Ascending aorta (tissue), 2 donors: Measurements from ENCODE around the gene TBC1D5. TPM values are rescaled to one million over a fixed set of nuclear protein-coding genes. Genes with fewer than 3 reads are reported as not detected.
"Not testable (repeated sequence)": the region's sequence is repeated elsewhere in the genome, so short reads cannot be mapped to it uniquely, and the experiment has no call there.

ENCODE experiments used
- DNase-seq, 2 donors: peaks; one replicate each; pipeline ENCODE4 v3.0.0-alpha.2; 2019; ENCODE audit warnings: low spot score in 2 of 2
- H3K27ac ChIP-seq, 2 donors: fragments of 200-600 bp; sonication (generic); one replicate each; pipeline ENCODE4 v1.5.1; 2016 to 2017; ENCODE audit warnings: mild to moderate bottlenecking in 1 of 2
- H3K27me3 ChIP-seq: fragments of 200-600 bp; sonication (generic); one replicate; pipeline ENCODE4 v1.5.1; 2017
- H3K36me3 ChIP-seq, 2 donors: fragments of 200-600 bp; sonication (generic); one replicate each; pipeline ENCODE4 v1.5.1; 2016
- H3K4me1 ChIP-seq, 2 donors: fragments of 200-600 bp; sonication (generic); one replicate each; pipeline ENCODE4 v1.5.1; 2016 to 2017; ENCODE audit warnings: mild to moderate bottlenecking in 1 of 2
- H3K4me3 ChIP-seq, 2 donors: fragments of 200-600 bp; sonication (generic); one replicate each; pipeline ENCODE4 v1.5.1; 2016 to 2017; ENCODE audit warnings: mild to moderate bottlenecking in 1 of 2
- H3K9me3 ChIP-seq, 2 donors: fragments of 200-600 bp; sonication (generic); one replicate each; pipeline ENCODE4 v1.5.1; 2016
- intact Hi-C: fragments of 100-400 bp; cut with DNase I; formaldehyde crosslinking; loops from one replicate; pipeline ENCODE4 v1.15.1; 2023
- total RNA-seq: library from RNA; depleted of rRNA; stranded (reverse); fragments of >200 nt; gene quantifications from one replicate; pipeline ENCODE4 v1.1.0, GENCODE V29; 2016
- TF ChIP-seq, protein P1 (sequence below), 3 experiments: fragments of 200-600 bp in 2 of 3; fragments of 450-650 bp in 1 of 3; sonication (generic) in 2 of 3; IDR thresholded peaks; one replicate each; pipeline ENCODE4 v1.5.1; 2016 to 2019; ENCODE audit warnings: antibody characterized with exemption in 3 of 3, mild to moderate bottlenecking in 1 of 3, moderate library complexity in 1 of 3

The TBC1D5 gene
- total RNA-seq, 1 donor from 2014 or later, result 43.3 TPM

DNA sequence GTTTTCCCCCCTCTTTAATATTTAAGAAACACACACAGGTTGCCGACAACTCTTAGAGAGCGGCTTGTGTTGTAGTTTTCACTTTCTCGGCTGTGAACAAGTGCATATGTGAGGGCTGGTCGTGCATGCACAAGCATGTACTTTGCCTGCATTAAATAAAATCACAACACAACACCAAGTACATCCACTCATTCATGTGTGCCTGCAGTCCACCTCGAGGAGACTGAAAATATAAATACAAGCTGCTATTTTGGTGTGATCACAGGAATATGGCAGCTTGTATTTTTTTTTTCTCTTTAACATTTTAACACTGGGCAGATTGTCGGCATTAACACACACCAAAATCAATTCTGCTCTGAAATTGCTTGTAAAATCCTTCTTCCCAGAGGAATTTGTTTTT lies 346.4 kb downstream of the TBC1D5 start:
- no peak overlapping the region for H3K4me3 ChIP-seq
- H3K9me3 ChIP-seq, result no peaks in the 10 kb centered on the region
- no peaks in the 10 kb centered on the region for H3K27me3 ChIP-seq
- TF ChIP-seq, protein P1, sequence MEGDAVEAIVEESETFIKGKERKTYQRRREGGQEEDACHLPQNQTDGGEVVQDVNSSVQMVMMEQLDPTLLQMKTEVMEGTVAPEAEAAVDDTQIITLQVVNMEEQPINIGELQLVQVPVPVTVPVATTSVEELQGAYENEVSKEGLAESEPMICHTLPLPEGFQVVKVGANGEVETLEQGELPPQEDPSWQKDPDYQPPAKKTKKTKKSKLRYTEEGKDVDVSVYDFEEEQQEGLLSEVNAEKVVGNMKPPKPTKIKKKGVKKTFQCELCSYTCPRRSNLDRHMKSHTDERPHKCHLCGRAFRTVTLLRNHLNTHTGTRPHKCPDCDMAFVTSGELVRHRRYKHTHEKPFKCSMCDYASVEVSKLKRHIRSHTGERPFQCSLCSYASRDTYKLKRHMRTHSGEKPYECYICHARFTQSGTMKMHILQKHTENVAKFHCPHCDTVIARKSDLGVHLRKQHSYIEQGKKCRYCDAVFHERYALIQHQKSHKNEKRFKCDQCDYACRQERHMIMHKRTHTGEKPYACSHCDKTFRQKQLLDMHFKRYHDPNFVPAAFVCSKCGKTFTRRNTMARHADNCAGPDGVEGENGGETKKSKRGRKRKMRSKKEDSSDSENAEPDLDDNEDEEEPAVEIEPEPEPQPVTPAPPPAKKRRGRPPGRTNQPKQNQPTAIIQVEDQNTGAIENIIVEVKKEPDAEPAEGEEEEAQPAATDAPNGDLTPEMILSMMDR (IDR thresholded peaks at IDR 0.05), result no peak
- intact Hi-C loops, result no loop called here
- no peaks in the 10 kb centered on the region for H3K4me1 ChIP-seq
- DNase-seq, result no peak
- no peak overlapping the region for H3K27ac ChIP-seq
- H3K36me3 ChIP-seq, result peaks cover 0 to 5% of the 10 kb centered on the region in 2 donors

- intact Hi-C loops, result no loop called here
- no peak for DNase-seq
- TF ChIP-seq, protein P1 (IDR thresholded peaks at IDR 0.05), result no peak
- Histone ChIP-seq H3K9me3 (no peaks in the 10 kb centered on the region), H3K27ac (no peak overlapping the region), H3K27me3 (no peaks in the 10 kb centered on the region), H3K4me3 (no peak overlapping the region), H3K4me1 (no peaks in the 10 kb centered on the region), H3K36me3 (no peaks in the 10 kb centered on the region)
These were observed 347.8 kb downstream of the TBC1D5 start for GRCh38 chr3:17394541-17395155.

DNA sequence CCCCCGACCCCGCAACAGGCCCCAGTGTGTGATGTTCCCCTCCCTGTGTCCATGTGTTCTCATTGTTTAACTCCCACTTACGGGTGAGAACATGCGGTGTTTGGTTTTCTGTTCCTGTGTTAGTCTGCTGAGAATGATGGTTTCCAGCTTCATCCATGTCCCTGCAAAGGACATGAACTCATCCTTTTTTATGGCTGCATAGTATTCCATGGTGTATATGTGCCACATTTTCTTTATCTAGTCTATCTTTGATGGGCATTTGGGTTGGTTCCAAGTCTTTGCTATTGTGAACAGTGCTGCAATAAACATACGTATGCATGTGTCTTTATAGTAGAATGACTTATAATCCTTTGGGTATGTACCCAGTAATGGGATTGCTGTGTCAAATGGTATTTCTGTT lies 349.9 kb downstream of the TBC1D5 start:
- DNase-seq, H3K27ac ChIP-seq, H3K27me3 ChIP-seq, H3K4me1 ChIP-seq, H3K4me3 ChIP-seq, H3K36me3 ChIP-seq, intact Hi-C loops, H3K9me3 ChIP-seq: not testable (repeated sequence)

GRCh38 chr3:17390785-17391184 lies 351.6 kb downstream of the TBC1D5 start:
- Histone ChIP-seq H3K27ac (no peak overlapping the region), H3K4me3 (no peak overlapping the region), H3K9me3 (no peaks in the 10 kb centered on the region), H3K27me3 (no peaks in the 10 kb centered on the region), H3K36me3 (no peaks in the 10 kb centered on the region), H3K4me1 (no peaks in the 10 kb centered on the region)
- intact Hi-C loops, result no loop called here
- DNase-seq, result no peak
- TF ChIP-seq, protein P1 (IDR thresholded peaks at IDR 0.05), result no peak

GRCh38 chr3:17387108-17387507 lies 355.3 kb downstream of the TBC1D5 start:
- Histone ChIP-seq H3K27me3 (no peaks in the 10 kb centered on the region), H3K4me1 (no peaks in the 10 kb centered on the region), H3K4me3 (no peak overlapping the region), H3K9me3 (no peaks in the 10 kb centered on the region), H3K27ac (no peak overlapping the region), H3K36me3 (no peaks in the 10 kb centered on the region)
- DNase-seq, result no peak
- TF ChIP-seq, protein P1 (IDR thresholded peaks at IDR 0.05), result no peak
- intact Hi-C loops, result no loop called here

DNA sequence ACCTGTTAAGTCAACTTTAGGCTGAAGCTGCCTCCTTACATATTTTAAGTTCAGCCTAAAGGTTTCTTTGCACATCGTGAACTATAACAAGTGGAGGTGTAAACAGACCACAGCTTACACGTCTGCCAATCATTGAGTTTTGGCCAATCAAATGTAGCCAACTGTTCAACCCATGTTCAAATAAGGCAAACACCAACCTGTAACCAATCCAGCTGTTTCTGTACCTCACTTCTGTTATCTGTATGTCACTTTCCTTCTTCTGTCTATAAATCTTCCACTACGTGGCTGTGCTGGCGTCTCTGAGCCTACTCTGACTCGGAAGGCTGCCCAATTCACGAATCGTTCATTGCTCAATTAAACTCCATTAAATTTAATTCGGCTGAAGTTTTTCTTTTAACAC lies 356.0 kb downstream of the TBC1D5 start:
- no peaks in the 10 kb centered on the region for H3K4me1 ChIP-seq
- H3K4me3 ChIP-seq, result no peak overlapping the region
- H3K36me3 ChIP-seq, result no peaks in the 10 kb centered on the region
- no peak for DNase-seq
- TF ChIP-seq, protein P1 (IDR thresholded peaks at IDR 0.05), result no peak
- H3K27ac ChIP-seq, result no peak overlapping the region
- intact Hi-C loops, result no loop called here
- no peaks in the 10 kb centered on the region for H3K27me3 ChIP-seq
- no peaks in the 10 kb centered on the region for H3K9me3 ChIP-seq
